ENCODE data around the gene GLIS2.

The GLIS2 gene

DNA sequence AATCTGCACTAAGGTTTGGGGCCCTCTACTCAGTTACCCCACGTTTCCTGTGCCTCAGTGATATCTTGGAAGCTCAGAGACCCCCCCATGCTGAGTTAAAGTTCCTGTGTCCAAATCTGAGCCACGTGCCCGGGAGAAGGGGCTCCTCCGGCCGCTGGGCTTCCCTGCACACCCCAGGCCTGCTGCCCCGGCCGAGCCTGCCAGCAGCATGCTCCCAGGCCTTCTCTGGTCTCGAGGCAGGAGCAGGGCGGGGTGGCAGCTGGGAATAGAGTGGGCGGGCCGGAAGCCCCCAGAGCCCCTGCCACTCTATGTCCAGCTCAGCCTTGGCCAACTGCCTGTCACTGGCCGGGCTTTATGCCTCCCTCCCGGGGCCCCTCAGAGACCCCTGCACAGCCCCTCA is 50.1 kb downstream of the GLIS2 start:
- TF ChIP-seq, protein P1, sequence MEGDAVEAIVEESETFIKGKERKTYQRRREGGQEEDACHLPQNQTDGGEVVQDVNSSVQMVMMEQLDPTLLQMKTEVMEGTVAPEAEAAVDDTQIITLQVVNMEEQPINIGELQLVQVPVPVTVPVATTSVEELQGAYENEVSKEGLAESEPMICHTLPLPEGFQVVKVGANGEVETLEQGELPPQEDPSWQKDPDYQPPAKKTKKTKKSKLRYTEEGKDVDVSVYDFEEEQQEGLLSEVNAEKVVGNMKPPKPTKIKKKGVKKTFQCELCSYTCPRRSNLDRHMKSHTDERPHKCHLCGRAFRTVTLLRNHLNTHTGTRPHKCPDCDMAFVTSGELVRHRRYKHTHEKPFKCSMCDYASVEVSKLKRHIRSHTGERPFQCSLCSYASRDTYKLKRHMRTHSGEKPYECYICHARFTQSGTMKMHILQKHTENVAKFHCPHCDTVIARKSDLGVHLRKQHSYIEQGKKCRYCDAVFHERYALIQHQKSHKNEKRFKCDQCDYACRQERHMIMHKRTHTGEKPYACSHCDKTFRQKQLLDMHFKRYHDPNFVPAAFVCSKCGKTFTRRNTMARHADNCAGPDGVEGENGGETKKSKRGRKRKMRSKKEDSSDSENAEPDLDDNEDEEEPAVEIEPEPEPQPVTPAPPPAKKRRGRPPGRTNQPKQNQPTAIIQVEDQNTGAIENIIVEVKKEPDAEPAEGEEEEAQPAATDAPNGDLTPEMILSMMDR (IDR thresholded peaks at IDR 0.05; ENCODE audit: borderline replicate concordance, control extremely low read depth, extremely low read depth, insufficient read depth, missing control alignments) = no peak
- in situ Hi-C loops (cut with MboI; ENCODE audit: low sequenced_read_pairs, unreplicated experiment) = no loop called here
- DNase-seq (ENCODE audit: low spot score) = no peak

DNA sequence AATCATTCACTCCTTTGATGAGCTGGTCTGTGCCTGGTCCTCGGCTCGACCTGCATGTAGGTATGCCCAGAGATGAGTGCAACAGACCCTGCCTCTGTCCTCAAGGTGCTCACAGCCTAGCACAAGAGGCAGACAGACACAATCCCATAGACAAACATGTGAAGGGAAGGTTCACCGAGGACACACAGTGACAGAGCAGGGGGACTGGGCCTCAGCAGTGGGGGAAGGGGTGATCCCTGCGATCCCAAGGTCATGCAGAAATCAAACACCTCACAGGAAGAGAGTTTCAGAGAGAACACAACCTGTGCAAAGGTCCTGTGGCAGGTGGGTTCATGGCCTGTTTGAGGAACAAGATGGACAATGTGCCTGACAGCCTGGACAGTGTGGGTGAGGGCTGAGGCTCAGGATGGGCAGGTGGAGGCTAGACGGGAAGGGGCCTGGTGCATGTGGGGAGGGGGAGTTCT is 51.6 kb downstream of the GLIS2 start:
- no peak for DNase-seq (ENCODE audit: low spot score)
- in situ Hi-C loops (cut with MboI; ENCODE audit: low sequenced_read_pairs, unreplicated experiment) = no loop called here
- TF ChIP-seq, protein P1 (IDR thresholded peaks at IDR 0.05; ENCODE audit: borderline replicate concordance, control extremely low read depth, extremely low read depth, insufficient read depth, missing control alignments) = no peak

DNA sequence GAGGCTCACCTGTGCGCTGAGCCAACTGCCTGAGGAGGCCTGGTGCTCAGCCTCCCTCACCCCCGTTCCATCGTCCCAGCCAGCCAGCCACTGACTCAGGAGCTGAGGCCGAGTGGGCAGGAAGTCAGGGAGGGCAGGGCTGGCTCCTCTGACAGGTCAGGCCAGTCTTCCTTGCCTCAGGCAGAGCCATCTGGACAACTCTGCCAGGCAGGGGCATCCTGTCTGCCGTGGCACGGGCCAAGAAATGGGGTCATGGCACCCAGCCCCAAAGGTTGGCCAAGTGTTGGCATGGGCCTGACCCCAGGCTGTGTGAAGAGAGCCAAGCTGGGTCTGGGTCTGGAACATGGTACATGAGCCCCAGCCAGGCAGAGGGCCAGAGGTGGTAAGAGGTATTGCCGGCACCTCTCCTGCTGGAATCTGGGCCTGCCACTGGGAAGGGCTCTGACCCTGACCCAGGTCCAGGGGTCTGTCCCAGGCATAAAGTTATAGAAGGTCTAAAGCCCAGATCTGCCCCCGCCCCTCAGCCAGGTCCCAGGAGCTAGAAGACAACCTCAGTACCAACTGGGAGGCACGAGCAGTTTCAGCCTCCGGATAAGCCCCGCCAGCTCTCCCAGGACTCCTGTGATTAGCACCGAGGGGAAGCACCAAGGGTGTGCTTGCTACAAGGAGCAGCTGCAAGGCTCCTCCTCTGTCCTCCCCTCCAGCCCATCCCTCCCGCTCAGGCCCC is 53.3 kb downstream of the GLIS2 start:
- in situ Hi-C loops (cut with MboI; ENCODE audit: low sequenced_read_pairs, unreplicated experiment) = no loop called here
- DNase-seq (ENCODE audit: low spot score) = no peak
- TF ChIP-seq, protein P1 (IDR thresholded peaks at IDR 0.05; ENCODE audit: borderline replicate concordance, control extremely low read depth, extremely low read depth, insufficient read depth, missing control alignments) = no peak

DNA sequence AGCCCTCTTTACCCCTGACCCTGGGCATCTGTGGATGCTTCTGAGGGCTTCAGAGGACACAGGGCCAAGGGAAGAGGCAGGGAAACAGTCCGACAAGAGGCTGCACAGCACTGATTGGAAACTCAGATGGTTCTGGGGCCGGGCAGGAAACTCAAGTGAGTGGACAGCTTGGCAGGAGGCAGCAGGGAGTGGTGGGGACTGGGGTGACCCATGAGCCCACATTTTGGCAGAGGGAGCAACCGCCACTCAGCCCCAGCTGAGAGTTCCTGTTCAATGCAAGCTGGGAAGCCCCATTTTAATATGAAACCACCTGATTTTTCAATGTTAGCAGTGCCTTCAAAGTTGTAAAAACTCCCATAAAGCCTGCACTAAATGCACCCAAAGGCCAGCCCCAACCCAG is 54.3 kb downstream of the GLIS2 start:
- no peak for DNase-seq (ENCODE audit: low spot score)
- in situ Hi-C loops (cut with MboI; ENCODE audit: low sequenced_read_pairs, unreplicated experiment) = no loop called here

DNA sequence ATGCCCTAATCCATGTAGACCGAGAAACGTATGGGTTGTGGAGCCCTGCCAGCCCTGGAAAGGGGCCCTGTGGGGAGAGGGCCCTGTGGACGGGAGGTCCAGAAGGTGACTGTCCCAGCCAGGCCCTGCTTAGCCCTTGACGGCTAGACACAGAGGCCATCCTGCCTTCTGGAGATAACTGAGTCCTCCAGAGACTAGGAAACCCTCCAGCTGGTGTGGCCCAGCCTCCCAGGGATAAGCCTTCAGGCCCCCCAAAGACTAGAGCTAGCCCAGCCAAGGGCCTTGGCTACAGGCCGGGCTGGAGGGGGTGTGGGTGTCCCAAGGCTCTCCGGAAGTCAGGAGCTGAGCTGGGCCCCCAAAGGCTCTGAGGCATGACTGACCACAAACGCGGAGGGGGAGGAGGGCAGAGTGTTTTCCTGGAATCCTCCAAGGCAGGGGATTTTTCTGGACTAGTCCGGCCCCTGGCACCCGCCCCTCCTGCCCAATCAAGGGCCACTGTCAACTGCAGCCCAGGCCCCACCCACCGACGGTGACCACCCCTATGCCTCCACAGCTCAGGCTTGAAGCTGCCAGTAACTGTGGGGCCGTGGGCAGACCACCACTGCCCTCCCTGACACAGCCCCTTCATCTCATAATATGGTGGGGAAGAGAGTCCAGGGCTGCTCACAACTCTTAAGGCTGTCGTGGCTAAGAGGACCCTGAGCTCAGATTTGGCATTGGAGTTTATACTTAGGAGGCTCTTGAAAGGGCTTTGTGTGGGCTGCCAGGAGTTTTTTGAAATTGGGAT is 54.9 kb downstream of the GLIS2 start:
- no peak for DNase-seq (ENCODE audit: low spot score)
- TF ChIP-seq, protein P1 (IDR thresholded peaks at IDR 0.05; ENCODE audit: borderline replicate concordance, control extremely low read depth, extremely low read depth, insufficient read depth, missing control alignments) = no peak
- in situ Hi-C loops (cut with MboI; ENCODE audit: low sequenced_read_pairs, unreplicated experiment) = no loop called here

More for the DNA sequence above, 54.3 kb downstream of the GLIS2 start:
- TF ChIP-seq, protein P1 (IDR thresholded peaks at IDR 0.05; ENCODE audit: borderline replicate concordance, control extremely low read depth, extremely low read depth, insufficient read depth, missing control alignments) = no peak

DNA sequence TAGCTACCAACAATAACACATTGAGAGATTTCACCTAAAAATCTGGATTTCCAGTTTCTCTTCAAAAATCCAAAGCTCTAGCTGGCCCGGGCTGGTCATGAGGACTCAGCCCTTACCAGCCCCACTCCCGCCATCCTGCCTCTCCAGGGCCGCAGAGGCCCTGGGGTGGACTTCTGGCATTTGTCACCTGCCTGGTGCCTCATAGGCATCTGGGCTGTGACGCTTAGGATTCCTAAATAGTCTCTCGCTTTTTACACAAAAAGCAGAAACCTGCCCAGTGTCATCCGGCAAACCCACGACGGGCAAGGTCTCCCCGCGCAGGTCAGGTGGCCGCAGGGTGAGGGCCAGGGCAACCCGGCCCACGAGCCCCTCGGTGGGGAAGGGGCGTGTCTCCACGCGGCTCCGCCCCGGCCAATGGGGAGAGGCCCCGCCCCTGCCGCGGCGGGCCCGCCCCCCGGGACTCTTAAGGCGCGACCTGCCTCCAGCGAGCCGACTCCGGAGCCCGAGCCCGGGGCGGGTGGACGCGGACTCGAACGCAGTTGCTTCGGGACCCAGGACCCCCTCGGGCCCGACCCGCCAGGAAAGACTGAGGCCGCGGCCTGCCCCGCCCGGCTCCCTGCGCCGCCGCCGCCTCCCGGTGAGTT is 55.6 kb downstream of the GLIS2 start, which contains the start of gene VASN:
VASN (plus strand) TSS at position 492 of the 644 bp plus-strand sequence. CDS start 9,030 bp downstream, outside the sequence.
- TF ChIP-seq, protein P1 (IDR thresholded peaks at IDR 0.05; ENCODE audit: borderline replicate concordance, control extremely low read depth, extremely low read depth, insufficient read depth, missing control alignments) = no peak
- in situ Hi-C loops (cut with MboI; ENCODE audit: low sequenced_read_pairs, unreplicated experiment) = no loop called here
- DNase-seq (ENCODE audit: low spot score) = peak; percentile 92

Measured in GM13976 (cell line).